OCI-LY7 (cell line): ENCODE measurements around the gene ATMIN. TPM values are rescaled to one million over a fixed set of nuclear protein-coding genes. Genes with fewer than 3 reads are reported as not detected.

Source experiments
- BruUV-seq: library from RNA; stranded (reverse); fragments of 400-500 nt; replicated peaks from 2 replicates; lab custom pipeline; 2021; lab: Mats Ljungman, UMichigan
- CTCF ChIA-PET: fragments of 300-600 bp; sonication (Branson Sonifier 250); formaldehyde crosslinking; loops from one replicate; lab custom pipeline; 2022; ENCODE audit warnings: antibody characterized with exemption; ENCODE audit not compliant: unreplicated experiment; lab: Charles Lee
- POLR2A ChIA-PET: fragments of 300-600 bp; sonication (Branson Sonifier 250); formaldehyde crosslinking; loops from one replicate; lab custom pipeline; 2022; ENCODE audit warnings: antibody characterized with exemption; lab: Charles Lee
- DNase-seq: peaks from one replicate; pipeline ENCODE4 v3.0.0-alpha.2; 2015; ENCODE audit warnings: low spot score
- H2AFZ ChIP-seq: fragments of 200-600 bp; sonication (generic), shearing (Covaris generic); 2 replicates; pipeline ENCODE4 v1.6.1; 2014; ENCODE audit warnings: mild to moderate bottlenecking, antibody characterized with exemption, low read length, moderate library complexity
- H3K27ac ChIP-seq: fragments of 200-600 bp; sonication (generic); 2 replicates; pipeline ENCODE4 v1.5.1; 2014; ENCODE audit warnings: mixed run types, low read depth, mild to moderate bottlenecking, moderate library complexity, low read length, inconsistent platforms; ENCODE audit not compliant: poor library complexity, severe bottlenecking
- H3K36me3 ChIP-seq: fragments of 200-600 bp; sonication (generic); 2 replicates; pipeline ENCODE4 v1.6.1; 2014; ENCODE audit warnings: mild to moderate bottlenecking, antibody characterized with exemption, low read length, moderate library complexity, mixed read lengths; ENCODE audit not compliant: insufficient read depth
- H3K4me1 ChIP-seq: fragments of 200-600 bp; sonication (generic); 2 replicates; pipeline ENCODE4 v1.5.1; 2014; ENCODE audit warnings: mild to moderate bottlenecking, low read length; ENCODE audit not compliant: insufficient read depth, poor library complexity, severe bottlenecking
- H3K4me2 ChIP-seq: fragments of 200-600 bp; sonication (generic); 2 replicates; pipeline ENCODE4 v1.6.1; 2014; ENCODE audit warnings: mild to moderate bottlenecking, low read length
- H3K4me3 ChIP-seq: fragments of 200-600 bp; sonication (generic); 2 replicates; pipeline ENCODE4 v1.5.1; 2014; ENCODE audit warnings: mild to moderate bottlenecking, low read depth, low read length; ENCODE audit not compliant: poor library complexity, severe bottlenecking
- H3K79me2 ChIP-seq: fragments of 200-600 bp; sonication (generic); 2 replicates; pipeline ENCODE4 v1.6.1; 2016; ENCODE audit warnings: low read depth, mild to moderate bottlenecking, low read length, moderate library complexity, mixed read lengths; ENCODE audit not compliant: insufficient read depth
- H3K9me2 ChIP-seq: fragments of 200-600 bp; sonication (generic); 2 replicates; pipeline ENCODE4 v1.6.1; 2016; ENCODE audit warnings: mild to moderate bottlenecking, low read length, mixed read lengths; ENCODE audit not compliant: insufficient read depth
- H3K9me3 ChIP-seq: fragments of 200-600 bp; sonication (generic); 2 replicates; pipeline ENCODE4 v1.6.1; 2014; ENCODE audit warnings: mild to moderate bottlenecking, mixed run types, low read length, mixed read lengths
- H4K20me1 ChIP-seq: fragments of 200-600 bp; sonication (generic); 2 replicates; pipeline ENCODE4 v1.6.1; 2014; ENCODE audit warnings: mild to moderate bottlenecking, antibody characterized with exemption, low read length, moderate library complexity, mixed read lengths; ENCODE audit not compliant: insufficient read depth
- EZH2phosphoT487 ChIP-seq: fragments of 200-600 bp; sonication (generic); IDR thresholded peaks from 2 replicates; pipeline ENCODE4 v1.6.1; 2018; ENCODE audit warnings: low read depth, borderline replicate concordance, mild to moderate bottlenecking, mixed run types, antibody characterized with exemption, low read length, moderate library complexity, mixed read lengths
- intact Hi-C: fragments of 100-400 bp; cut with micrococcal nuclease; formaldehyde crosslinking; loops from one replicate; pipeline ENCODE4 v1.10.0; 2022; ENCODE audit not compliant: unreplicated experiment
- total RNA-seq, 2 experiments: library from RNA; depleted of rRNA in 1 of 2; stranded (reverse); fragments of >200 nt in 1 of 2; shearing (Covaris generic) in 1 of 2; gene quantifications; 2 replicates each; pipeline ENCODE4 v1.2.3, GENCODE V29; 2014 to 2022
- TF ChIP-seq, protein P1 (sequence below): fragments of 200-600 bp; sonication (generic); conservative IDR thresholded peaks from 2 replicates; pipeline ENCODE4 v1.5.1; 2014; ENCODE audit warnings: mild to moderate bottlenecking, antibody characterized with exemption, low read length, moderate library complexity, mixed read lengths

Gene ATMIN
- total RNA-seq, 2 experiments from 2014 or later = 15.0 to 23.7 TPM

DNA sequence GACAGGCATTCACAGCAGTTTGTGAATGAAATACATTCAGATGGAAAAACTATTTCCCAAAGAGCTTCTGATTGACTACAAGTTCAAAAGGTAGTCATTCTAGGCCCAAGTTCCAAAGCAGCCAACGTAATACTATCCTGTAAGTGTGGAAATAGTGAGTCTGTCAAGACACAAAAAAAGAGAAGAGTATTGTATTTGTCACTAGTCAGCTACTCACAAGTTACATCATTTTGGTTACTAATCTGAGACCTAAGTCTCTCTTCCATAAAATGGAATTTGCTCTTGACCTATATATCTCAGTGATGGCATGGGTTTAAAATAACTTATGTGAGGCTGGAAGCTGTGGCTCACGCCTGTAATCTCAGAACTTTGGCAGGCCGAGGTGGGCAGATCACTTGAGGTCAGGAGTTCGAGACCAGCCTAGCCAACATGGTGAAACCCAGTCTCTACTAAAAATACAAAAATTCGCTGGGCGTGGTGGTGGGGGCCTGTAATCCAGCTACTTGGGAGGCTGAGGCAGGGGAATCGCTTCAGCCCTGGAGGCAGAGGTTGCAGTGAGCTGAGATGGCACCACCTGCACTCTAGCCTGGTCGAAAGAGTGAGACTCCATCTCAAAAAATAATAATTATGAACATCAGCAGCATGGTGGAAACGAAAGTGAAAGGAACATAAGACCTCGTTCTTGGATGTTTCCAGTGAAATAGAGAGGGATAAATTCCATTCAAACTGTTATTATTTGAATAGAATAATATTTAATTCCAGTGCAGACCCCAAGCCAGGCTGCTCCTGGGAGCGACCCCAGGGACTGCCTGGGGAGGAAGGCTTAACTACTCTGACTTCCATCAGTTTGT is 31.8 kb upstream of the ATMIN start:
- Histone ChIP-seq H3K79me2 (peaks cover 91% of the 10 kb centered on the region), H2AFZ (no peak overlapping the region), H3K4me1 (peaks cover 28% of the 10 kb centered on the region), H3K4me2 (peak overlapping the region; percentile 95), H3K9me2 (no peaks in the 10 kb centered on the region), H3K27ac (no peak overlapping the region), H4K20me1 (peaks cover 37% of the 10 kb centered on the region), H3K4me3 (peak overlapping the region; percentile 75), H3K36me3 (peaks cover 13% of the 10 kb centered on the region), H3K9me3 (no peaks in the 10 kb centered on the region)
- ChIA-PET CTCF (interaction anchor here (1.0 kb wide), 1 partner anchor 13 kb away, joined by 3 read pairs; no protein-coding TSS in a partner anchor), POLR2A (interaction anchor here (0.6 to 1.3 kb wide), 4 partner anchors 11 to 135 kb away, joined by 3 to 5 read pairs (median 4); no protein-coding TSS in a partner anchor)
- intact Hi-C loops = loop anchor here (10.0 kb wide), 1 partner anchor 731 kb away; no protein-coding TSS in a partner anchor
- peak; percentile 6 for DNase-seq
- TF ChIP-seq, protein P1, sequence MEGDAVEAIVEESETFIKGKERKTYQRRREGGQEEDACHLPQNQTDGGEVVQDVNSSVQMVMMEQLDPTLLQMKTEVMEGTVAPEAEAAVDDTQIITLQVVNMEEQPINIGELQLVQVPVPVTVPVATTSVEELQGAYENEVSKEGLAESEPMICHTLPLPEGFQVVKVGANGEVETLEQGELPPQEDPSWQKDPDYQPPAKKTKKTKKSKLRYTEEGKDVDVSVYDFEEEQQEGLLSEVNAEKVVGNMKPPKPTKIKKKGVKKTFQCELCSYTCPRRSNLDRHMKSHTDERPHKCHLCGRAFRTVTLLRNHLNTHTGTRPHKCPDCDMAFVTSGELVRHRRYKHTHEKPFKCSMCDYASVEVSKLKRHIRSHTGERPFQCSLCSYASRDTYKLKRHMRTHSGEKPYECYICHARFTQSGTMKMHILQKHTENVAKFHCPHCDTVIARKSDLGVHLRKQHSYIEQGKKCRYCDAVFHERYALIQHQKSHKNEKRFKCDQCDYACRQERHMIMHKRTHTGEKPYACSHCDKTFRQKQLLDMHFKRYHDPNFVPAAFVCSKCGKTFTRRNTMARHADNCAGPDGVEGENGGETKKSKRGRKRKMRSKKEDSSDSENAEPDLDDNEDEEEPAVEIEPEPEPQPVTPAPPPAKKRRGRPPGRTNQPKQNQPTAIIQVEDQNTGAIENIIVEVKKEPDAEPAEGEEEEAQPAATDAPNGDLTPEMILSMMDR = no peak
- no TSS peak for BruUV-seq

DNA sequence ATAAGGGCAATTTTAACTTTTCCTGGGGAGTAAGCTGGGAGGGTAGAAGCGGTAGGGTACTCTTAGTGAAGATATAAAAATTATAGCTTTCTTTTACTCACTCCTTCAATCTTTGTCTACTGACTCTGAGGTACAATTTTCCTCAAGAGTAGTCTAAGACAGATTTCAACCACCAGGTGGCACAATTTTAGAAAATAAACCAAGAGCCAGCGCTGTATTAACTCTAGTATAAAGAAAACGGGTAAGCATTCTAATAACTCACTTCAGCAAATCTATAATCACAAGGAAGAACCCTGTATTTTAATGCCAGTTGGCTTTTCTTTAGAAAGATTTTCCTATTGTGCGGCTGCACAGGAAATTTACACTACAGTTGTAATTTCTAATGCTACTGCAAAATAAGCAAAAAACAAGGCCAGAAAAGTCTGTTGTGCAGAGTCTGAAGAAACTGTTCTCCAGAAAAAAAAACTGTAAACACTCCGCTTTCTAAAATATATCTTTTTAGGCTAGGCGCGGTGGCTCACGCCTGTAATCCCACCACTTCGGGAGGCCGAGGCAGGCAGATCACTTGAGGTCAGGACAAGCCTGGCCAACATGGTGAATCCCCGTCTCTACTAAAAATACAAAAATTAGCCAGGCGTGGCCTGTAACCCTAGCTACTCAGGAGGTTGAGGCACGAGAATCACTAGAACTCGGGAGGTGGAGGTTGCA is 30.8 kb upstream of the ATMIN start:
- no peak for TF ChIP-seq EZH2phosphoT487
- TF ChIP-seq, protein P1 = peak; percentile 93
- POLR2A ChIA-PET = interaction anchor here (0.6 to 1.3 kb wide), 5 partner anchors 11 to 25 kb away, joined by 3 to 5 read pairs (median 4); no protein-coding TSS in a partner anchor
- Histone ChIP-seq H3K4me3 (peak overlapping the region; percentile 75), H3K79me2 (peaks cover 91% of the 10 kb centered on the region), H4K20me1 (peaks cover 42% of the 10 kb centered on the region), H3K9me2 (no peaks in the 10 kb centered on the region), H2AFZ (no peak overlapping the region), H3K27ac (peak overlapping the region; percentile 15), H3K9me3 (no peaks in the 10 kb centered on the region), H3K4me2 (peak overlapping the region; percentile 95), H3K4me1 (peaks cover 32% of the 10 kb centered on the region), H3K36me3 (peaks cover 19% of the 10 kb centered on the region)
- CTCF ChIA-PET = interaction anchor here (1.0 kb wide), 1 partner anchor 14 kb away, joined by 3 read pairs; no protein-coding TSS in a partner anchor
- BruUV-seq = no TSS peak
- intact Hi-C loops = loop anchor here (10.0 kb wide), 1 partner anchor 730 kb away; no protein-coding TSS in a partner anchor
- peak; percentile 78 for DNase-seq
